Activated naive CD8-positive, alpha-beta T cell treated with anti-CD3 and anti-CD28 coated beads, Interleukin-2, amount 10 ng/mL, durations not matched to agents 7 days and 5 days (primary cell): ENCODE data around the gene VIP. TPM values are rescaled to one million over a fixed set of nuclear protein-coding genes. Genes with fewer than 3 reads are reported as not detected.

Experiments used
- total RNA-seq, 2 experiments: library from RNA; stranded (reverse); gene quantifications; one replicate each; pipeline ENCODE4 v1.2.3, GENCODE V29; 2021

VIP gene
- total RNA-seq, 2 experiments from 2014 or later = not detected

Other genes with a start within 250 kb of the VIP start
- gene SYNE1, start 113.4 kb upstream of the VIP start, total RNA-seq = 100 to 1,000 TPM; 133 to 140 TPM
- gene MYCT1, start 52.9 kb upstream of the VIP start, total RNA-seq = not detected
- 10 to 100 TPM; 47.1 to 50.8 TPM for gene FBXO5, start 232.2 kb downstream of the VIP start, total RNA-seq